ELR (cell line): ENCODE measurements around the gene BAD.

ENCODE experiments used
- DNase-seq: peaks from one replicate; pipeline ENCODE4 v3.0.0-alpha.2; 2015; ENCODE audit warnings: low read depth

Gene BAD

DNA sequence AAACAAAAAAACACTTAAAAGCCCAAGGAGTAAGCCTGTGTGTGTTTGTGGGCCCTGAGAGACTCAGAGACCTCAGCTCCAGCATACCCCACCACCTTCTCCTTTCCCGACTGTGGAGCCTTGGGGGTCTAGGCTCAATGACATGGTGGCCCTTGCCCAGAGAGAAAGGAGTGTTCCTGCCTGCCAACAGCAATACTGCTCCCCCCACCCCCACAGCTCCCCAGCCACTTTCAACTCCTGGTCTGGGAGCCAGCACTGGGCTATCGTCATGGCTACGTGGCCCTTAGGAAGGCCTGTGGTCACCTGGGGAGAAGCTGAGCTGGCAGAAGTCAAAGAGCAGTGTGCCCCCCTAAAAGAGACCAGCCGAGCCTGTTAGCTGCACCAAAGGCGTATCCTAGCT, 40.4 kb downstream of the BAD start:
- DNase-seq: no peak

DNA sequence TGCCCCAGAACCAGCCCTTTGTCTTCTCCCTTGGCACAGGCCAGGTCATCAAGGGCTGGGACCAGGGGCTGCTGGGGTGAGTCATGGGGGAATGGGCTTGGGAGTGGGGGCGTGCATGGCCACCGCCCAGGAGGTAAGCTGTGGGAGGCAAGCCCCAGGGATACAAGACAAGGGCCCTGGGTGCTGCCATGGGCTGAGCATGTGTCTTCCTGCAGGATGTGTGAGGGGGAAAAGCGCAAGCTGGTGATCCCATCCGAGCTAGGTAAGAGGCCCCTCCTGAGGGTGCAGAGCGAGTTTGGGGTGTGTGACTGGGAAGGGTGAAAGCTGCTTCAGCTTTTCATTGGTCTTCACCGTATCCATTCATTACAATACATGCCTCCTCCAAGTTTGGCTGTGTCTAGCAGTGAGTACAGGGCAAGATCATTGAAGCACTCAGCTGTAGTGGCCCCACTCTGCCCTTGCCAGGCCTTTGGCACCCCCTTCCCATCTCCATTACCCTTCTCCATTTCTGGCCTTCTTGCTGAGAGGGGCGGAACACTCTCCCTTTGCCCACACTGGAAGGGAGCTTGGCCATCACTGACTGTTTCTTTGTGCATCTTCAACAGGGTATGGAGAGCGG, 41.1 kb downstream of the BAD start:
- no peak for DNase-seq

DNA sequence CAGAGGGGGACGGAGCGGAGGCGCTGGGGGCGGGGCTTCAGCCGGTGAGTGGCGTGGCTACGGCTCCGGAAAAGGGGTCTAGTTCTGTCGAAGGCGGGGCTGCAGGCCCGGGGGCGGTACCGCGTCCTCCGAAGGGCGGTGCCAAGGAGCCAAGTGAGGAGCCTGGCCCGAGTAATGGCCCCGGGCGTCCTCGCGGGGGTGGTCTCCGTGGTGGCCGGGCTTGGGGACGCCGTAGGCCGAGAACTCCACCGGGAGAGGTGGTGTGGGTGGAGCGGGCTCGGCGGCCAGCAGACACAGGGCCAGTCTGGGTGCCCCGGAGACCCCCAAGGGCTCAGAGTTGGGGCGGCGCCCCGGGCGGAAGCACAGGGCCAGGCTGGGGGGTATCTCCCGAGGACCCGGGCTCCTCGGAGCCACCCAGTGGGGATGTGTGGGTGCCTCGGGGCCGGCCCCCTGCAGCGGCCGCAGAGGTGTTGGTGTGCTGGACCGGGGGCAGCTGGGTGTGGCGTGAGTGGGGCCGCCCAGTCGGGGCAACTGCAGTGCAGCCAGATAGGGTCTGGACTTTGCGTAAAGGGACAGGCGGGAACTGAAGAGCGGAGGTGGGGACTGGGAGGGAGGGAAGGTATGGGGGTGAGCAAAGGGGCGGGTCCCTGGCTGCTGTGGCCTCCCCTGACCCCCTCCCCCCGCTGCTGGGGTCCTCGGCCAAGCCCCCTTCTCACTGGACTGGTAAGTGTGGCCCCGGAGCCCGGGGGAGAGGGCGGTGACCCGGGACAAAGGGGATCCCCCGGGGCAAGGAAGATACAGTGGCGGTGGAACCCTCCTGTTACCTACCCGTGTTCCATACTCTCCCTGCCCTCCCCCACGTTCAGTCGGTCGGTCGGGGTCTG, 42.7 kb downstream of the BAD start:
- DNase-seq: peak; percentile 71

DNA sequence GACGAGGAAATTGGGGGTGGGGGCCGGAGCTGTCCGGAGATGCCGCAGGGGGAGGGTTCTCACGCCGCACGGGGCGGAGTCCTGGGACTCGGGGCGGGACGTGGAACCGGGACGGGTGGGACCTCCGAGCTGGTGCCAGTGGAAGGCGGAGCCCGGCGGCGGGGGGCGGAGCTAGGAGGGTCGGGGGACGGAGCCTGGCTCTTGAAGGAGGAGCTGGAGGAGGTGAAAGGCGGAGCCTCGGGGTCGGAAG, 43.3 kb downstream of the BAD start:
- peak; percentile 99 for DNase-seq

DNA sequence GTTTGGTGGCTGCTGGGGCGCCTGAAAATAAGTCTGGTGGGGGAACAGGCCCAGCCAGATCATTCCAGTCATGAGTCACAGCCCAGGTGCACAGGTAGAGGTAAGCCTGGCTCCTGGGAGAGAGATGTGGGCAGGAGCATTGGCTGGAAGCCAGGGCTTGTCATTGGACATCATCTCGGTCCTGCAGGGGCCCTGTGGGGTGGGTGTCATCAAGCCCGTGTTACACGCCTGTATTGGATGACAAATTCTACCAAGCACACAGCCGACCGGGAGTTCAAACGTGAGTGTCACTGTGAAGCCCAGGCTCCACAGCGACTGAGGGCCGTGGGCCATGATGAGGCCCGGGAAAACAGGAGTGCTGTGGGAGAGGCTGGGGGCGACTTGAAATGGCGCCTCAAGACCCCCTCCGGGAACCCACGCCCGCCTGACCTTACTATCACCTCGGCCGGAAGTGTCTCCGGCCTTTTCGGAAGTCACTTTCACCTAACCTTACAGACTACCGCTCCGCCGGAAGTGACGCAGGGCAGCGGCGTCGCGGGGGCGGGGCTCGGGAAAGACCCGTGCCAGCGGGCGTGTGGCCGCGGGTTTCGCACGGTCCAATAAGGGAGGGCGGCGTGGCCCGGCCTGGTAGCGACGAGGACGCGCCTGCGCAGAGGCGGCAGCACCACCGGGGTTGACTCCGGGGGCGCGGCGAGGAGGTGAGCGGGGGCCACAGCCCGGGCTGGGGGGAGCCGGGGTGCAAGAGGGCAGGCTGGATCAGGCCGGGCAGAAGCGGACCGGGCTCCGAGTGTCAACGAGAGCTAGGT, 43.8 kb downstream of the BAD start, which contains the start of gene FKBP2:
Gene FKBP2, plus strand, starts transcription at position 661 of the 806 bp plus-strand sequence. CDS start 1,293 bp downstream, outside the sequence.
- peak; percentile 97 for DNase-seq

DNA sequence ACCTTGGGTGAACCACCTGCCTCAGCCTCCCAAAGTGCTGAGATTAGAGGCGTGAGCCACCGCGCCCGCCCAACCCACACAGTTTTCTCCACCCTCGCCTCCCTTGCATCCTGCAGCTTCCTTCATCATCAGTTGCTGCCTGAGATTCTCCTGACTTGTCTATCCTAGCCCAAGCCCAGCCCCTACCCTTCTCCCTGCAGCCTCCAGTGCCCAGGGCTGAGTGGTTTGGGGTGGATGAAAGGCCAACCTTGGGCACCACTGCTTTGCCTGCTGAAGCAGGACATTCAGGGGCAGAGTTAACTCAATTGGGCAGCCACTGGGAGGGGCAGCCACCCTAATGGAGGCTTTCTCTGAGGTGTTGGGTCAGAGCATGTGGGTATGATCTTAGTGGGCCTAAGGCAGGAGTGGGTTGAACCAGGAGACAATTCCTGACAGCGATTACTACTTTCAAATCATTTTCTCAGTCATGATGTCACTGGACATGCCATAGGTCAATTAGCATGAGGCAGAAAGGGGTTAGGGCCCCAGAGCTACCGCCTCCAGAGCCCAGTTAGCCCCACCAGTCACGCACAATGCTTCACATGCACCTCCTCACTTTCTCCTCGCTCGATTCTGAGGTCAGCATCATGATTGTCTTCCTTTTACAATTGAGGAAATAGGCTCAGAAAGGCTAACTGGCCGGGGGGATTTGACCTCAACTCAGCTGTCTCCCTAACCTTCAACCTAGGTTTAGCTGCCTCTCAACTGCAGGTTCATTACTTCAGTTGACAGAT, 44.6 kb downstream of the BAD start:
- no peak for DNase-seq

DNA sequence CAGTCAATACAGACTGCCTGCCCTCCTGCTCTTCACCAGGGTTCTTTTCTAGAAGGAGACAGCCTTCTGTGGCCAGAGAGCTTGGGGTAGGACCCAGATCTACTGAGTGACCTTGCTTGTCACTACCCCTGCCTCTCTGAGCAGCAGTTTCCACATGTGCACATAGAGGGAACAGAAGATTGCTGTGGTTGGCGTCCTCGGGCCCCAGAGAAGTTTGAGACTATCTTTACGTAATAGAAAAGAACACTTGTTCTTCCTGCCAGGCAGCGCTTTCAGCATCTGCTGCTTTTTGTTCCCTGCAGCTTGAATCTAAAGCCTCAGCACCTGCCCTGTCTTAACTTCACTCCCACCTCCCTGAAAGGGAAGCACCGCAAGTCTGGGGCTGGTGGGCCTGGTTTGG, 45.5 kb downstream of the BAD start:
- DNase-seq: no peak

DNA sequence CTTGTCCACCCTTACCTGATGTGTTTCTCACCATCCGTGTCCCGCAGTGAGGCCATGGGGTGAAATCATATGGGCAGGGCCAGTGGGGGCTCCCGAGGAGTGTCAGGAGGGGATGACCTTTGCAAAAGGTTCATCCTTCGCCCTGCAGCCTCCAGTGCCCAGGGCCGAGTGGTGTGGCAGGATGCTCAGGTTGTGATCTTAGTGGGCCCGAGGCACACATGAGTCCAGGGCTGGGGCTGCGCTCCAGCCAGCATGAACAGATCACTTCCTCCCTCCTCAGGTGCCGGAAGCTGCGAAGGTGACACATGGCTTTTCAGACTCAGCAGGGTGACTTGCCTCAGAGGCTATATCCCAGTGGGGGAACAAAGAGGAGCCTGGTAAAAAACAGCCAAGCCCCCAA, 46.4 kb downstream of the BAD start:
- no peak for DNase-seq

DNA sequence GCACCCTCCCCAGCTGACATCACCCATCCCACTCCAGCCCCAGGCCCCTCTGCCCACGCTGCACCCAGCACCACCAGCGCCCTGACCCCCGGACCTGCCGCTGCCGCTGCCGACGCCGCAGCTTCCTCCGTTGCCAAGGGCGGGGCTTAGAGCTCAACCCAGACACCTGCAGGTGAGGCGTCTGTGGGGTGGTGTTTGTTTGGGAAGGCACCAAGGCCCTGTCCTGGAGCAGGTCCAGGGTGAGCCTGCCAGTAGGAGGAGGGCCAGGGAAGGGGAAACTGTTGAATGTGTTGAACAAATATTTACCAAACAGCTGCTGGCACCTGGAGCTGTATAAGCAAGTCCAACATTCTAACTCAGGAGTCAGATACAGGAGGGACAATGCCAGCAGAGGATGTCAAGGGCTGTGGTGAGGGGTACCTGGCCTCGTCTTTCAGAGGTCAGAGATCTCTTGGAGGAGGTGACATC, 46.9 kb downstream of the BAD start:
- no peak for DNase-seq

DNA sequence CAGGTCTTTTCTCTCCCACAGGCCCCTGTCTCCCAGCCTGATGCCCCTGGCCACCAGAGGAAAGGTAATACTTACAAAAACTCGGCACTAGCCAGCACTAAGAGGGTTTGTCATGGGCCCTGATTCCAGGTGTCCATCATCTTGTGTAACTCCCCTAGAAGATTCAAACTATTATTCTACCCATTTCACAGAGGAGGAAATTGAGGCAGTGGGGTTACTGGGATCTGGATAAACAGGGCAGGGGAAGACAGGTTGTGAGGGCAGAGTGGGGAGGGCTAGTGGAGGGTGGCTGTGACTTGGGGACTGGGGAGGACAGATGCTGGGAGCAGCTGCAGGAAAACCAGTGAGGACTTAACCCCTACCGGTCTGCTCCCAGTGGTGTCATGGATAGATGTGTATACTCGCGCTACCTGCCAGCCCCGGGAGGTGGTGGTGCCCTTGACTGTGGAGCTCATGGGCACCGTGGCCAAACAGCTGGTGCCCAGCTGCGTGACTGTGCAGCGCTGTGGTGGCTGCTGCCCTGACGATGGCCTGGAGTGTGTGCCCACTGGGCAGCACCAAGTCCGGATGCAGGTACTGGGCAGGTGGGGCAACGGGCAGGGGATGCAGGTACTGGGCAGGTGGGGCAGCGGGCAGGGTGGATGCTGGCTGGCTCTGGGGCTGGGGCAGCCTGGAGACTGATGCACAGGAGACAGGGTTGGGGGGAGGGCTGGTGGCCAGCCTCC, 48.9 kb downstream of the BAD start:
- DNase-seq: no peak

DNA sequence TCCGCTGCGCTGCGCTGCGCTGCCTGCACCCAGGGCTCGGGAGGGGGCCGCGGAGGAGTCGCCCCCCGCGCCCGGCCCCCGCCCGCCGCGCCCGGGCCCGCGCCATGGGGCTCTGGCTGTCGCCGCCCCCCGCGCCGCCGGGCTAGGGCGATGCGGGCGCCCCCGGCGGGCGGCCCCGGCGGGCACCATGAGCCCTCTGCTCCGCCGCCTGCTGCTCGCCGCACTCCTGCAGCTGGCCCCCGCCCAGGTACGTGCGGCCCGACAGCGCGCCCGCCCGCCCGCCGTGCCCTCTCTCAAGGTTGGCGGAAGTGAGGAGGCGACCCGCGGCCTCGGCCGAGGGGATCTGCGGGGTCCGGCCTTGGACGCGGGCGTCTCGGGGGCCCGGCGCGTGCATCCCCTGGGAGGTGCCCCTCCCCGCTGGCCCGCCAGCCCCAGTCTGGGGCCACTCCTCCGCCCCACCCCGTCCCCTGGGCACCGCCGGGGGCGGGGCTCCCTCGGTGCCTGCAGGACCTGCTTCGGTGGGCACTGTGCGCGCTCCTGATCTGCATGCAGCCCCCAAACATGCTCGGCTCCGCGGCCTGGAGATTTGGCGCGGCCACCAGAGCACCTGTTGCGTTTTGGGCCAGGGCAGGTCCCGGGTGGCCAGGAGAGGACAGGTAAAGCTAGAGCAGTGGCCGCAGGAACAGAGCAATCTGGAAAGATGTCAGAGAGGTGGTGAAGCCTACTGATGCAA, 49.7 kb downstream of the BAD start:
- DNase-seq: peak; percentile 47

DNA sequence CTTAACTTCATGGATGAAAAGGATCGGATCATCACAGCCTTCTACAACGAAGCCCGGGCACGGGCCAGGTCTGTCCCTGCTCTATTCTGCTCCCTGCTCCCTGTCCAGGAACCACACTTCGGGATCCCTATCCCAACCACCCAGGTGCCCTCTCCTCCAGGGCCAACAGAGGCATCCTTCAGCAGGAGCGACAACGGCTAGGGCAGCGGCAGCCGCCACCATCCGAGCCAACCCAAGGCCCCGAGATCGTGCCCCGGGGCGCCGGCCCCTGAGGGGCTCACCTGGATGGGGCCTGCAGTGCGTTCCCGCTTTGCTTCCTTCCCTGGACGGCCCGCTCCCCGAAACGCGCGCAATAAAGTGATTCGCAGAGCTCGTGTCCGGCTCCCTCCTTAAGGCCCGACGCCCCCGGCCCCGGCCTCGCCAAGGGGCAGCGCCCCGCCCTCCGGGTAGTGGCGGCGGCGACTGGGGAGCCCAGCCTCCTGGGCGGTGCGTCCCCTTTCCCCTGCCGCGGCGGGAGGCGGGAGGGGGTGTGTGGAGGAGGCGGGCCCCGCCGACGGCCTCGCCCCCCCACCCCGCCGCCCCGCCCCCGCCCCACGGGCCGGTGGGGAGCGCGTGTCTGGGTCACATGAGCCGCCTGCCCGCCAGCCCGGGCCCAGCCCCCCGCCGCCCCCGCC, 50.4 kb downstream of the BAD start, which contains the start of gene VEGFB:
Gene VEGFB, plus strand, starts transcription at position 672 of the 674 bp plus-strand sequence. CDS start 250 bp downstream, outside the sequence.
- peak; percentile 61 for DNase-seq

DNA sequence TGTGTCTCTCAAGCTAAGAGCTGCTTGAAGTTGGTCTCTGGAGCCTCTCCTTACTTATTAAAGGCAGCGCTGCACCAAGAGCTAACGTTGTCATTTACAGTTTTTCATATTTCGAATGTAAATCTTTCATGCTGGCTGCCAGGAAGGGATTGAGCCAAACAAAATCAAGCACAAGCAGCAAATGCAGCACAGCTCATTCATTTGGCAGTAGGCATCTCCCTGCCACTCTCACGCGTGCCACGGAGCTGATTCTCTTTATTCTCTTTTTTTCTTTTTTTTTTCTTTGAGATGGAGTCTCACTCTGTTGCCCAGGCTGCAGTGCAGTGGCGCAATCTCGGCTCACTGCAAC, 51.5 kb downstream of the BAD start:
- no peak for DNase-seq

DNA sequence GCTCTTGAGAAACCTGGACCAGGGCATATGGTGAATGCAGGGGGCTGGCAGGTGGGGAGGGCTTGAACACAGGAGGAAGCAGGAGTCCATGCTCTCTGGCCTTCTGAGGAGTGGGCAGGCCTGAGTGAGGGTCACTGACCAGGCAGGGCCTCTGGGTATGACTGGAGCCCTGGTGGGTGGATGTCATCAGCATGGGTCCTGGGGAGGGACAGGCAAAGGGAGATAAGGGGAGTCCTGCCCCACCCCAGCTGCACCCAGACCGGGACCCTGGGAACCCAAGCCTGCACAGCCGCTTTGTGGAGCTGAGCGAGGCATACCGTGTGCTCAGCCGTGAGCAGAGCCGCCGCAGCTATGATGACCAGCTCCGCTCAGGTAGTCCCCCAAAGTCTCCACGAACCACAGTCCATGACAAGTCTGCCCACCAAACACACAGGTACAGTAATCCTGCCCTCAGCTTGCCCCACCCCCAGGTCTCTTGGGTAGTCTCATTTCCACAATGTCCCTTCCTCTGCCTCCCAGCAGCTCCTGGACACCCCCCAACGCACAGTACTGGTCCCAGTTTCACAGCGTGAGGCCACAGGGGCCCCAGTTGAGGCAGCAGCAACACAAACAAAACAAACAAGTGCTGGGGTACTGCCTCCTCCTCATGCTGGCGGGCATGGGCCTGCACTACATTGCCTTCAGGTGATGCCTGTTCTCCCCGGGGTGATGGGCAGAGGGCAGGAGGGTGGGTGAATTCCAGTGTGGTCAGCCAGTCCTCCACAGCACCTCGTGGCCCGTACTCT, 52.1 kb downstream of the BAD start:
- DNase-seq: no peak

DNA sequence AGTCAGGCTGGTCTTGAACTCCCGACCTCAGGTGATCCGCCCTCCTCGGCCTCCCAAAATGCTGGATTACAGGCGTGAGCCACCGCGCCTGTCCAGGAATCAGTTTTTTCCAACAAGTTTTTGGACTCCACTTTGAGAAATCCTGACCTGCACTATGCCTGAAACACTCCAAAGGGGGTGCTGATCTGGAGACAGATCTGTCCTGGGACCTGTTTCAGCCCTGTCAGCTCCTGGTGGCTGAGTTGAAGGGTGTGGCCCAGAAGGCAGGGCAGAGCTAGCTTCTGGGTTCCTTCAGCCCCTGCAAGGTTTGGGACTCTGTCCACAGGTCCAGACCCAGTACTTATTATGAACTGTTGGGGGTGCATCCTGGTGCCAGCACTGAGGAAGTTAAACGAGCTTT, 52.9 kb downstream of the BAD start:
- DNase-seq: no peak

DNA sequence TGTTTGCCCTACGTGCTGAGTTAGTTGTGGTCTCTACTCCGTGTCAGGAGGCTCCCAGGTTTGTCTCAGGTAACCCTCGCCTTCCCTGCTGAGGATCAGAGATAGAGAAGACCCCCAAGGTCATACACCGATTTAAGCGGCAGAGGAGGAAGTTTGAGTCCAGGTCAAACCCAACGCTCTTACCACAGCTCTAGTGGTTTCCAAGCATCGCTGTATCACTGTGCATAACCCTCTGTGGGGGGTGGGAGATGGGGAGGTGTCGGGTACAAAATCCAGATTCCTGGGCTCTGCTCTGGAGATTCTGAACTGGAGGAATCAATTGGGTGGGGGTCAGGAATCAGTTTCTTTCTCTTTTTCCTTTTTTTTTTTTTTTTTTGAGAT, 53.5 kb downstream of the BAD start:
- DNase-seq: no peak

DNA sequence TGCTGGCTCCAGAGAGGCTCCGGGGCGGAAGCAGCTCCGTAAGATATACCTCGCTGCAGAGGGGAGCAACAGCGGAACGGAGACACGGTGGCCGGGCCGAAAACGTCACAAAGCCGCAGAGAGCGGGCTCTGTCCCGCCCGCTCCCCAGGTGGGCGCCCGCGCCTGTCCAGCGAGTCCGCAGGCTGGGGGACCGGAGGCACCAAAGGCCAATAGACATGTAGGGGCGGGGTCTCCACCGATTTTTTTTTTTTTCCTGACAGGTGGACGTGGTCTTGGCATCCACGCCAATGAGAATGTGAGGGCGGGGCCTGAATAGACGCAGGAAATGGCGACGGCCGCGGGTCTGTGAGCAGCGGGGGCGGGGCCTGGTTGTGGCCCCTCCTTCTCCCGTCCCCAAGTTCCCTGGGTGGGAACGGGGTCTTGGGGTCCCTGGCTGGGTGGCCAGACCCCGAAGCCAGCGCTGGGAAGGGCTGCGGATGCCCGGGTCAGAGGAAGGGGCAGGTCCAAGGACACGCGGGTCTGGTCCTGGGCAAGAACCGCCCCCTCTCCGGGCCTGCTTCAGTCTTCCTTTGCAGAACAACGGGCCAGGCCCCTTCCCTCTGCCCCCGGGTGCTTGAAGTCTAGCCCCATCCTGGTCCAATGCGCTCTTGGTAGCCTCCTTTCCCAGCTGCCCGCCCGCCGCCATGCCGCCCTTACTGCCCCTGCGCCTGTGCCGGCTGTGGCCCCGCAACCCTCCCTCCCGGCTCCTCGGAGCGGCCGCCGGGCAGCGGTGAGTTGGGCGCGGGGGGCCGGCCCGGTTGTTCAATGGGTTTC, 54.1 kb downstream of the BAD start, which contains the start of gene DNAJC4:
Gene DNAJC4, plus strand, starts transcription at position 378 of the 814 bp plus-strand sequence. Its CDS starts 307 bp downstream, at position 685.
- peak; percentile 92 for DNase-seq

DNA sequence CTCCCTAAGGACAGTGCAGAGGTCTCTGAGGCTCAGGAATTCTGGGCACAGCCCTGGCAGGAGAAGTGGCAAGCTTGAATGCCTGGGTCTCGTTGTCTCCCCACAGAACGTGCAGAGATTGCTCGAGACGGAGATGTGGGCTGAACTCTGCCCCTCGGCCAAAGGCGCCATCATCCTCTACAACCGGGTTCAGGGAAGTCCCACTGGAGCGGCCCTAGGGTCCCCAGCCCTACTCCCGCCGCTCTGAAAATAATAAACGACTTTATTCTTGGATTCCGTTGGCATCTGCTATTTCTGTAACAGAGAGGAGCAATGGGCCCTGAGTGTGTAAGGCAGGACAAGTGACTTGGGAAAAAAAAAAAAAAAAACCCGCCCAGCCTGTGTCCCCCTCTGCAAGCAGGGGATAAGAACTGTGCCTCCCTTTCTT, 54.7 kb downstream of the BAD start:
- DNase-seq: no peak
